ENCODE data around the gene FOXN3.

DNA sequence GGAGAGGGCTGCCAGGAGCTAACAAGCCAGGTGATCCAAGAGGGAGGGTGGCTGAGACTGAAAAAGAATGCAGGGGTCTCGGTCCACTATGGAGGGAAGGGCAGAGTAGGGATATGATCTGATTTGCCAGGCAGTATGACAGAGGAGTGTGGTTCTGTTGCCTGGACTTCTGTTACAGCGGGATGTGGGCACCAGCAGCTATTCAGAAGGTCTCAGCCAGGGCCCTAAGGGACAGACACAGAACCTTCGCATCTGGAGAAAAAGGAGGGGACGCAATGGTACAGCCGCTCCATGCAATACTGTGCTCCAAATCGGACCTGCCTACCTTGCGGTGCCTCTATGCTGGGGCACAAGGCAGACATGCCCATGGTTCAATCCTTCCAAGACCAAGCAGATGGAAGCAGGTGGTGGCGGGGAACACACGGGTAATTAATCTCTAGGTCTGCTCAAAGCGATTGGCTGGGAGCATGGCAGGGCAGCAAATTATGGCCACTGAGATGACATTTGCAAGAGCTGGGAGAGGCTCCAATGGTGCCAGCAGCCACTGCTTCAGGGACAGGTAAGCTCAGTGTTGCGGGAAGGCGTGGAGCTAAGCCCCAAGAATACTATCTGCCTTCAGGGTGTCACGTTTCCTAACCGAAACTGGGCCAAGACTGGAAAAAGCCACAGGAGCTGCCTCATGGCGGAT is 185.5 kb downstream of the FOXN3 start:
- TF ChIP-seq POLR2AphosphoS5 (IDR thresholded peaks at IDR 0.05; ENCODE audit: low read depth): no peak
- TF ChIP-seq, protein P1, sequence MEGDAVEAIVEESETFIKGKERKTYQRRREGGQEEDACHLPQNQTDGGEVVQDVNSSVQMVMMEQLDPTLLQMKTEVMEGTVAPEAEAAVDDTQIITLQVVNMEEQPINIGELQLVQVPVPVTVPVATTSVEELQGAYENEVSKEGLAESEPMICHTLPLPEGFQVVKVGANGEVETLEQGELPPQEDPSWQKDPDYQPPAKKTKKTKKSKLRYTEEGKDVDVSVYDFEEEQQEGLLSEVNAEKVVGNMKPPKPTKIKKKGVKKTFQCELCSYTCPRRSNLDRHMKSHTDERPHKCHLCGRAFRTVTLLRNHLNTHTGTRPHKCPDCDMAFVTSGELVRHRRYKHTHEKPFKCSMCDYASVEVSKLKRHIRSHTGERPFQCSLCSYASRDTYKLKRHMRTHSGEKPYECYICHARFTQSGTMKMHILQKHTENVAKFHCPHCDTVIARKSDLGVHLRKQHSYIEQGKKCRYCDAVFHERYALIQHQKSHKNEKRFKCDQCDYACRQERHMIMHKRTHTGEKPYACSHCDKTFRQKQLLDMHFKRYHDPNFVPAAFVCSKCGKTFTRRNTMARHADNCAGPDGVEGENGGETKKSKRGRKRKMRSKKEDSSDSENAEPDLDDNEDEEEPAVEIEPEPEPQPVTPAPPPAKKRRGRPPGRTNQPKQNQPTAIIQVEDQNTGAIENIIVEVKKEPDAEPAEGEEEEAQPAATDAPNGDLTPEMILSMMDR (conservative IDR thresholded peaks at IDR 0.05; ENCODE audit: low read depth in 2 of 2): no peak

Data from GM23338 (cell line).